Colonic mucosa (tissue), 4 donors: ENCODE results near the gene SHF. TPM values are rescaled to one million over a fixed set of nuclear protein-coding genes. Genes with fewer than 3 reads are reported as not detected.

Experiments
- DNase-seq: peaks from one replicate; pipeline ENCODE4 v3.0.0-alpha.2; 2020
- H3K27ac ChIP-seq: fragments of 200-600 bp; one replicate; pipeline ENCODE4 v1.8.0; 2021
- H3K27me3 ChIP-seq: fragments of 200-600 bp; one replicate; pipeline ENCODE4 v1.8.0; 2021
- H3K36me3 ChIP-seq: fragments of 200-600 bp; one replicate; pipeline ENCODE4 v1.8.0; 2021
- H3K4me1 ChIP-seq: fragments of 200-600 bp; one replicate; pipeline ENCODE4 v1.8.0; 2021; ENCODE audit warnings: mild to moderate bottlenecking
- H3K4me3 ChIP-seq: fragments of 200-600 bp; one replicate; pipeline ENCODE4 v1.8.0; 2021
- H3K9ac ChIP-seq, 2 donors: one replicate each; pipeline ENCODE4 v1.7.0; 2013; ENCODE audit warnings: control low read depth in 2 of 2, low read depth in 2 of 2, low read length in 2 of 2
- H3K9me3 ChIP-seq: fragments of 200-600 bp; one replicate; pipeline ENCODE4 v1.8.0; 2021
- CTCF ChIP-seq: fragments of 200-600 bp; IDR thresholded peaks from one replicate; pipeline ENCODE4 v1.8.0; 2022; ENCODE audit warnings: antibody characterized with exemption, mild to moderate bottlenecking
- intact Hi-C: fragments of 100-400 bp; cut with DNase I; formaldehyde crosslinking; loops from one replicate; pipeline ENCODE4 v1.14.1; 2022
- total RNA-seq, 2 donors: library from RNA; stranded (reverse); fragmentation: NEBNext Ultra II Directional in 1 of 2; extraction: Animal tissue kit (Norgen Biotek cat#: 25700) in 1 of 2; gene quantifications; one replicate each; pipeline ENCODE4 v1.2.1, GENCODE V29; 2021
- donor health status: healthy.
- donor health status: DM: no; HTN: no; CAD: no.
- donor health status: DM: no; HTN: no; CAD: no.

Gene SHF
- total RNA-seq, 2 donors from 2014 or later, result 8.7 to 14.7 TPM

GRCh38 chr15:45132844-45133560, 54.8 kb downstream of the SHF start:
- no peak for TF ChIP-seq CTCF
- Histone ChIP-seq H3K9me3 (no peaks in the 10 kb centered on the region), H3K27me3 (peaks cover 24% of the 10 kb centered on the region), H3K4me3 (no peak overlapping the region), H3K36me3 (no peaks in the 10 kb centered on the region), H3K9ac (no peak overlapping the region), H3K27ac (no peak overlapping the region), H3K4me1 (peaks cover 11% of the 10 kb centered on the region)
- DNase-seq, result no peak
- intact Hi-C loops, result no loop called here

GRCh38 chr15:45131510-45131909, 56.3 kb downstream of the SHF start:
- H3K4me3 ChIP-seq, result no peak overlapping the region
- no peaks in the 10 kb centered on the region for H3K36me3 ChIP-seq
- H3K9me3 ChIP-seq, result no peaks in the 10 kb centered on the region
- no peak for DNase-seq
- no peak for TF ChIP-seq CTCF
- H3K9ac ChIP-seq, result no peak overlapping the region
- peaks cover 27% of the 10 kb centered on the region for H3K27me3 ChIP-seq
- peaks cover 11% of the 10 kb centered on the region for H3K4me1 ChIP-seq
- intact Hi-C loops, result no loop called here
- H3K27ac ChIP-seq, result no peak overlapping the region

- H3K9ac ChIP-seq, result peak overlapping the region in 1 of 2 donors; percentile 24
- no peak for DNase-seq
- H3K27ac ChIP-seq, result no peak overlapping the region
- peaks cover 11% of the 10 kb centered on the region for H3K4me1 ChIP-seq
- H3K36me3 ChIP-seq, result no peaks in the 10 kb centered on the region
- peaks cover 27% of the 10 kb centered on the region for H3K27me3 ChIP-seq
- no peak for TF ChIP-seq CTCF
- no peaks in the 10 kb centered on the region for H3K9me3 ChIP-seq
- intact Hi-C loops, result no loop called here
- peak overlapping the region; percentile 22 for H3K4me3 ChIP-seq
These were observed 57.3 kb downstream of the SHF start for GRCh38 chr15:45130291-45131000.

GRCh38 chr15:45129651-45130129, 58.1 kb downstream of the SHF start, which contains the start of the genes DUOX1 and DUOXA1:
Gene DUOX1, plus strand, starts transcription at chr15:45129994. Its CDS starts 1,973 bp downstream, at chr15:45131967.
Gene DUOXA1, minus strand, starts transcription at chr15:45129879. Its CDS starts 6,865 bp downstream, at chr15:45123014.
- H3K36me3 ChIP-seq, result no peaks in the 10 kb centered on the region
- H3K9me3 ChIP-seq, result no peaks in the 10 kb centered on the region
- H3K27ac ChIP-seq, result no peak within 1 kb of the TSS
- H3K9ac ChIP-seq, result peak within 1 kb of the TSS; percentile 7 to 24
- H3K4me1 ChIP-seq, result peaks cover 5% of the 10 kb centered on the region
- peaks cover 27% of the 10 kb centered on the region for H3K27me3 ChIP-seq
- TF ChIP-seq CTCF, result no peak
- H3K4me3 ChIP-seq, result peak within 1 kb of the TSS; percentile 22
- DNase-seq, result peak; percentile 67
- intact Hi-C loops, result no loop called here

- Histone ChIP-seq H3K9ac (peak overlapping the region; percentile 7 to 12), H3K27ac (no peak overlapping the region), H3K4me1 (peaks cover 4% of the 10 kb centered on the region), H3K27me3 (peaks cover 26% of the 10 kb centered on the region), H3K4me3 (peak overlapping the region; percentile 22), H3K36me3 (no peaks in the 10 kb centered on the region), H3K9me3 (no peaks in the 10 kb centered on the region)
- DNase-seq, result no peak
- intact Hi-C loops, result no loop called here
- no peak for TF ChIP-seq CTCF
These were observed 58.7 kb downstream of the SHF start for GRCh38 chr15:45128971-45129639.
